HEK293 (cell line): ENCODE data around the gene LGALS3BP.

ENCODE experiments used
- CTCF ChIA-PET: fragments of 350-600 bp; formaldehyde crosslinking; extraction: SDS; loops from one replicate; lab custom pipeline; 2021; ENCODE audit warnings: antibody characterized with exemption; lab: Yijun Ruan, JAX
- POLR2A ChIA-PET: fragments of 300-600 bp; formaldehyde crosslinking; extraction: SDS; loops from one replicate; lab custom pipeline; 2020; ENCODE audit warnings: antibody characterized with exemption, inconsistent platforms; lab: Yijun Ruan, JAX
- H3K27ac ChIP-seq: fragments of 200-500 bp; sonication (Bioruptor generic); 2 replicates; pipeline ENCODE4 v1.5.1; 2014; ENCODE audit warnings: low read depth, low read length, control low read depth, inconsistent platforms; ENCODE audit errors: extremely low read depth
- H3K36me3 ChIP-seq, 2 experiments: fragments of 200-500 bp in 1 of 2; sonication (Bioruptor generic) in 1 of 2; 1 replicate in 1 of 2; 2 replicates in 1 of 2; pipeline ENCODE4 v1.5.1; 2014 to 2017; ENCODE audit warnings: inconsistent platforms in 2 of 2, low read length in 2 of 2; ENCODE audit not compliant: control insufficient read depth in 2 of 2, insufficient read depth in 1 of 2
- H3K4me1 ChIP-seq: fragments of 200-500 bp; sonication (Bioruptor generic); 2 replicates; pipeline ENCODE4 v1.5.1; 2014; ENCODE audit warnings: mild to moderate bottlenecking, low read length, inconsistent platforms; ENCODE audit not compliant: control insufficient read depth, insufficient read depth
- H3K4me3 ChIP-seq: 2 replicates; pipeline ENCODE4 v1.5.1; 2011; ENCODE audit warnings: low read depth, mild to moderate bottlenecking, control low read depth, low read length, moderate library complexity
- H3K9me3 ChIP-seq: fragments of 200-500 bp; sonication (Bioruptor generic); 2 replicates; pipeline ENCODE4 v1.5.1; 2014; ENCODE audit warnings: low read depth, low read length, inconsistent platforms; ENCODE audit not compliant: control insufficient read depth, insufficient read depth
- FEZF1 ChIP-seq: fragments of 450-650 bp; formaldehyde crosslinking; IDR thresholded peaks from 2 replicates; pipeline ENCODE4 v1.5.1; 2016; ENCODE audit warnings: missing biosample characterization, missing genetic modification characterization
- GLI4 ChIP-seq: fragments of 450-650 bp; formaldehyde crosslinking; IDR thresholded peaks from 2 replicates; pipeline ENCODE4 v1.5.1; 2016; ENCODE audit warnings: missing biosample characterization, missing genetic modification characterization
- GLIS1 ChIP-seq: fragments of 450-650 bp; formaldehyde crosslinking; IDR thresholded peaks from 2 replicates; pipeline ENCODE4 v1.5.1; 2016; ENCODE audit warnings: missing biosample characterization, missing genetic modification characterization
- HOXA7 ChIP-seq: sonication (generic); formaldehyde crosslinking; IDR thresholded peaks from 2 replicates; pipeline ENCODE4 v1.8.1; 2022; ENCODE audit warnings: missing genetic modification reagents, borderline replicate concordance
- KLF7 ChIP-seq: fragments of 450-650 bp; formaldehyde crosslinking; IDR thresholded peaks from 2 replicates; pipeline ENCODE4 v1.5.1; 2016; ENCODE audit warnings: missing biosample characterization, missing genetic modification characterization, borderline replicate concordance
- PRDM1 ChIP-seq: fragments of 450-650 bp; formaldehyde crosslinking; IDR thresholded peaks from 2 replicates; pipeline ENCODE4; 2016; ENCODE audit warnings: missing biosample characterization, missing genetic modification characterization
- SP7 ChIP-seq: fragments of 450-650 bp; formaldehyde crosslinking; IDR thresholded peaks from 2 replicates; pipeline ENCODE4 v1.5.1; 2016; ENCODE audit warnings: missing biosample characterization, missing genetic modification characterization
- TRIM28 ChIP-seq: IDR thresholded peaks from 2 replicates; pipeline ENCODE4 v1.6.1; 2011; ENCODE audit warnings: low read length, control low read depth, borderline replicate concordance
- ZBTB17 ChIP-seq: fragments of 450-650 bp; formaldehyde crosslinking; IDR thresholded peaks from 2 replicates; pipeline ENCODE4 v1.5.1; 2016; ENCODE audit warnings: missing biosample characterization, missing genetic modification characterization
- ZBTB20 ChIP-seq: fragments of 450-650 bp; formaldehyde crosslinking; IDR thresholded peaks from 2 replicates; pipeline ENCODE4 v1.5.1; 2016; ENCODE audit warnings: missing biosample characterization, missing genetic modification characterization
- ZFP69B ChIP-seq: fragments of 450-650 bp; formaldehyde crosslinking; IDR thresholded peaks from 2 replicates; pipeline ENCODE4 v1.5.1; 2016; ENCODE audit warnings: missing biosample characterization, missing genetic modification characterization
- ZIC2 ChIP-seq: fragments of 450-650 bp; formaldehyde crosslinking; IDR thresholded peaks from 2 replicates; pipeline ENCODE4 v1.5.1; 2016; ENCODE audit warnings: missing biosample characterization, missing genetic modification characterization
- ZNF335 ChIP-seq: fragments of 450-650 bp; formaldehyde crosslinking; conservative IDR thresholded peaks from 2 replicates; pipeline ENCODE4 v1.5.1; 2016; ENCODE audit warnings: missing biosample characterization, missing genetic modification characterization
- ZNF366 ChIP-seq: fragments of 450-650 bp; formaldehyde crosslinking; conservative IDR thresholded peaks from 2 replicates; pipeline ENCODE4 v1.5.1; 2016; ENCODE audit warnings: missing biosample characterization, missing genetic modification characterization
- ZNF394 ChIP-seq: fragments of 450-650 bp; formaldehyde crosslinking; IDR thresholded peaks from 2 replicates; pipeline ENCODE4 v1.5.1; 2016; ENCODE audit warnings: missing biosample characterization, missing genetic modification characterization, mild to moderate bottlenecking, moderate library complexity, borderline replicate concordance
- ZNF624 ChIP-seq: fragments of 450-650 bp; formaldehyde crosslinking; IDR thresholded peaks from 2 replicates; pipeline ENCODE4 v1.5.1; 2017; ENCODE audit warnings: missing biosample characterization, missing genetic modification characterization
- ZNF654 ChIP-seq: fragments of 450-650 bp; formaldehyde crosslinking; IDR thresholded peaks from 2 replicates; pipeline ENCODE4 v1.5.1; 2016; ENCODE audit warnings: low read depth, missing biosample characterization, missing genetic modification characterization
- ZNF664 ChIP-seq: fragments of 450-650 bp; formaldehyde crosslinking; IDR thresholded peaks from 2 replicates; pipeline ENCODE4 v1.5.1; 2016; ENCODE audit warnings: missing biosample characterization, missing genetic modification characterization
- ZNF791 ChIP-seq: fragments of 450-650 bp; formaldehyde crosslinking; IDR thresholded peaks from 2 replicates; pipeline ENCODE4 v1.5.1; 2016; ENCODE audit warnings: missing biosample characterization, missing genetic modification characterization
- ZNF843 ChIP-seq: fragments of 450-650 bp; formaldehyde crosslinking; IDR thresholded peaks from 2 replicates; pipeline ENCODE4 v1.5.1; 2016; ENCODE audit warnings: missing biosample characterization, missing genetic modification characterization
- ZSCAN30 ChIP-seq: fragments of 450-650 bp; IDR thresholded peaks from 2 replicates; pipeline ENCODE4 v1.5.1; 2018; ENCODE audit warnings: missing biosample characterization, mild to moderate bottlenecking, missing genetic modification characterization, moderate library complexity
- ZXDB ChIP-seq: fragments of 450-650 bp; formaldehyde crosslinking; IDR thresholded peaks from 2 replicates; pipeline ENCODE4 v1.5.1; 2016; ENCODE audit warnings: missing biosample characterization, missing genetic modification characterization
- TF ChIP-seq, protein P1 (sequence below): fragments of 450-650 bp; formaldehyde crosslinking; IDR thresholded peaks from 2 replicates; pipeline ENCODE4 v1.5.1; 2016; ENCODE audit warnings: missing biosample characterization, missing genetic modification characterization, borderline replicate concordance
- TF ChIP-seq, protein P2 (sequence below): fragments of 450-650 bp; formaldehyde crosslinking; conservative IDR thresholded peaks from 2 replicates; pipeline ENCODE4 v1.5.1; 2016; ENCODE audit warnings: low read depth, missing biosample characterization, missing genetic modification characterization
- TF ChIP-seq, protein P3 (sequence below): fragments of 450-650 bp; formaldehyde crosslinking; IDR thresholded peaks from 2 replicates; pipeline ENCODE4 v1.5.1; 2017; ENCODE audit warnings: missing biosample characterization, missing genetic modification characterization

Gene LGALS3BP

DNA sequence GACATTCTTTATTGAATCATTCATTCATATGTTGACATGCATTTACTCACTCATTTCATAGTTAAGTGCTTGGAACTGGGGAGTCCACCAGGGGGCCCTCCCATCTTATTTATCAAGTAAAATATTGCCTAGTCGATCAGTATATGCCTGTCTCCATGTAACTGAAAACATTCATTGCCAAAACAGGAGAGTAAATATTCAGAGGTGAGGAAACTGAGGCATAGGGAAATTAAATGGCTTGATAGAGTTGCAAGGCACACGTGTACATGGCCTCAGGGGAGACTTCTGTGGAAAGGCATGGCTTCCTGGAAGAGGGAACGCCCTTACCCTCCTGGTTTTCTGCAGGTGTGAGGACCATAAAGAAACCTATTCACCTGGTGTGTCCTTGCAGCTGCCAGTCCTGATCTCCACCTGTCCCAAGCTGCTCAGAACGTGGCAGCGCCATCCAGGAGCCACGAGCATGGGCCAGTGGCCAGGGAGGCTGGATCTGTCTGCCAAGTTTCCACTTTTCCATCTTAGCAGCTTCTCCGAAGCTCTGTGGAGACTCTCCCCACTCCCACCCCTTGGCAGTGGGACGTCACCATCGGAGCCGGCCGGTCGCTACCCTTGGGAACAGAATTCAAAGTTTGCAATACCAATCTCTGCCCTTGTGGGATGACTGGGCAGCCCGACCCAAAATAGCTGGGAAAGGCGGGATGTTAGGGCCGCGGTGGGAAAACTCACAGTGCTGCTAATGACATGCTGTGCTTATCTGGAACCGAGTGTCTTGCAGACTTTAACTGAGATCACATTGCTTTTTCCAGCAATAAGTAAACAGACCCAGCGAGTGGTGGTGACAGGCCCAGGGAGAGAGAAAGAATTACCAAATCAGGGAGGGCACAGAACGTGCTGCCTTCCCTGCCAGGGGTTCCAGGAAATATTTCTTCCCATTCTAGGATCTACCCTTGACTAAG is 40.2 kb upstream of the LGALS3BP start:
- peak overlapping the region; percentile 14; the same call in 1 of the 2 replicates for H3K27ac ChIP-seq
- H3K4me3 ChIP-seq, result no peak overlapping the region
- no peaks in the 10 kb centered on the region for H3K9me3 ChIP-seq
- H3K36me3 ChIP-seq, result no peaks in the 10 kb centered on the region
- POLR2A ChIA-PET, result interaction anchor here (1.6 kb wide), 1 partner anchor 10 kb away, joined by 4 read pairs; the partner anchor contains the start of gene CANT1
- peaks cover 21% of the 10 kb centered on the region for H3K4me1 ChIP-seq
- CTCF ChIA-PET, result interaction anchor here (0.6 to 11.1 kb wide), 18 partner anchors 8 to 799 kb away, joined by 3 to 122 read pairs (median 4); no protein-coding TSS in a partner anchor
- TF ChIP-seq GLI4 (tag by site-specific recombination) (no peak), ZSCAN30 (peak; percentile 68), FEZF1 (tag by site-specific recombination) (peak; percentile 74), ZFP69B (tag by site-specific recombination) (no peak), ZNF654 (tag by site-specific recombination) (peak; percentile 80), ZNF394 (tag by site-specific recombination) (peak; percentile 58; the same call in 1 of the 2 replicates), ZNF843 (tag by site-specific recombination) (peak; percentile 47), ZBTB20 (tag by site-specific recombination) (peak; percentile 38; the same call in 1 of the 2 replicates), HOXA7 (CRISPR knock-in tag) (no peak), ZNF624 (tag by site-specific recombination) (no peak), GLIS1 (tag by site-specific recombination) (peak; percentile 74), PRDM1 (tag by site-specific recombination) (0 out of 2 replicates have a peak, but pooled peaks have one; percentile 16), ZXDB (tag by site-specific recombination) (no peak), ZBTB17 (tag by site-specific recombination) (0 out of 2 replicates have a peak, but pooled peaks have one; percentile 37), ZNF335 (tag by site-specific recombination) (peak; percentile 95), ZIC2 (peak; percentile 99), SP7 (tag by site-specific recombination) (peak; percentile 87), ZNF791 (tag by site-specific recombination) (no peak), KLF7 (tag by site-specific recombination) (no peak), ZNF664 (tag by site-specific recombination) (peak; percentile 57), ZNF366 (tag by site-specific recombination) (peak; percentile 44), TRIM28 (peak; percentile 58; the same call in 1 of the 2 replicates)
- TF ChIP-seq, protein P1, sequence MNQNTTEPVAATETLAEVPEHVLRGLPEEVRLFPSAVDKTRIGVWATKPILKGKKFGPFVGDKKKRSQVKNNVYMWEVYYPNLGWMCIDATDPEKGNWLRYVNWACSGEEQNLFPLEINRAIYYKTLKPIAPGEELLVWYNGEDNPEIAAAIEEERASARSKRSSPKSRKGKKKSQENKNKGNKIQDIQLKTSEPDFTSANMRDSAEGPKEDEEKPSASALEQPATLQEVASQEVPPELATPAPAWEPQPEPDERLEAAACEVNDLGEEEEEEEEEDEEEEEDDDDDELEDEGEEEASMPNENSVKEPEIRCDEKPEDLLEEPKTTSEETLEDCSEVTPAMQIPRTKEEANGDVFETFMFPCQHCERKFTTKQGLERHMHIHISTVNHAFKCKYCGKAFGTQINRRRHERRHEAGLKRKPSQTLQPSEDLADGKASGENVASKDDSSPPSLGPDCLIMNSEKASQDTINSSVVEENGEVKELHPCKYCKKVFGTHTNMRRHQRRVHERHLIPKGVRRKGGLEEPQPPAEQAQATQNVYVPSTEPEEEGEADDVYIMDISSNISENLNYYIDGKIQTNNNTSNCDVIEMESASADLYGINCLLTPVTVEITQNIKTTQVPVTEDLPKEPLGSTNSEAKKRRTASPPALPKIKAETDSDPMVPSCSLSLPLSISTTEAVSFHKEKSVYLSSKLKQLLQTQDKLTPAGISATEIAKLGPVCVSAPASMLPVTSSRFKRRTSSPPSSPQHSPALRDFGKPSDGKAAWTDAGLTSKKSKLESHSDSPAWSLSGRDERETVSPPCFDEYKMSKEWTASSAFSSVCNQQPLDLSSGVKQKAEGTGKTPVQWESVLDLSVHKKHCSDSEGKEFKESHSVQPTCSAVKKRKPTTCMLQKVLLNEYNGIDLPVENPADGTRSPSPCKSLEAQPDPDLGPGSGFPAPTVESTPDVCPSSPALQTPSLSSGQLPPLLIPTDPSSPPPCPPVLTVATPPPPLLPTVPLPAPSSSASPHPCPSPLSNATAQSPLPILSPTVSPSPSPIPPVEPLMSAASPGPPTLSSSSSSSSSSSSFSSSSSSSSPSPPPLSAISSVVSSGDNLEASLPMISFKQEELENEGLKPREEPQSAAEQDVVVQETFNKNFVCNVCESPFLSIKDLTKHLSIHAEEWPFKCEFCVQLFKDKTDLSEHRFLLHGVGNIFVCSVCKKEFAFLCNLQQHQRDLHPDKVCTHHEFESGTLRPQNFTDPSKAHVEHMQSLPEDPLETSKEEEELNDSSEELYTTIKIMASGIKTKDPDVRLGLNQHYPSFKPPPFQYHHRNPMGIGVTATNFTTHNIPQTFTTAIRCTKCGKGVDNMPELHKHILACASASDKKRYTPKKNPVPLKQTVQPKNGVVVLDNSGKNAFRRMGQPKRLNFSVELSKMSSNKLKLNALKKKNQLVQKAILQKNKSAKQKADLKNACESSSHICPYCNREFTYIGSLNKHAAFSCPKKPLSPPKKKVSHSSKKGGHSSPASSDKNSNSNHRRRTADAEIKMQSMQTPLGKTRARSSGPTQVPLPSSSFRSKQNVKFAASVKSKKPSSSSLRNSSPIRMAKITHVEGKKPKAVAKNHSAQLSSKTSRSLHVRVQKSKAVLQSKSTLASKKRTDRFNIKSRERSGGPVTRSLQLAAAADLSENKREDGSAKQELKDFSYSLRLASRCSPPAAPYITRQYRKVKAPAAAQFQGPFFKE, result no peak
- TF ChIP-seq, protein P2, sequence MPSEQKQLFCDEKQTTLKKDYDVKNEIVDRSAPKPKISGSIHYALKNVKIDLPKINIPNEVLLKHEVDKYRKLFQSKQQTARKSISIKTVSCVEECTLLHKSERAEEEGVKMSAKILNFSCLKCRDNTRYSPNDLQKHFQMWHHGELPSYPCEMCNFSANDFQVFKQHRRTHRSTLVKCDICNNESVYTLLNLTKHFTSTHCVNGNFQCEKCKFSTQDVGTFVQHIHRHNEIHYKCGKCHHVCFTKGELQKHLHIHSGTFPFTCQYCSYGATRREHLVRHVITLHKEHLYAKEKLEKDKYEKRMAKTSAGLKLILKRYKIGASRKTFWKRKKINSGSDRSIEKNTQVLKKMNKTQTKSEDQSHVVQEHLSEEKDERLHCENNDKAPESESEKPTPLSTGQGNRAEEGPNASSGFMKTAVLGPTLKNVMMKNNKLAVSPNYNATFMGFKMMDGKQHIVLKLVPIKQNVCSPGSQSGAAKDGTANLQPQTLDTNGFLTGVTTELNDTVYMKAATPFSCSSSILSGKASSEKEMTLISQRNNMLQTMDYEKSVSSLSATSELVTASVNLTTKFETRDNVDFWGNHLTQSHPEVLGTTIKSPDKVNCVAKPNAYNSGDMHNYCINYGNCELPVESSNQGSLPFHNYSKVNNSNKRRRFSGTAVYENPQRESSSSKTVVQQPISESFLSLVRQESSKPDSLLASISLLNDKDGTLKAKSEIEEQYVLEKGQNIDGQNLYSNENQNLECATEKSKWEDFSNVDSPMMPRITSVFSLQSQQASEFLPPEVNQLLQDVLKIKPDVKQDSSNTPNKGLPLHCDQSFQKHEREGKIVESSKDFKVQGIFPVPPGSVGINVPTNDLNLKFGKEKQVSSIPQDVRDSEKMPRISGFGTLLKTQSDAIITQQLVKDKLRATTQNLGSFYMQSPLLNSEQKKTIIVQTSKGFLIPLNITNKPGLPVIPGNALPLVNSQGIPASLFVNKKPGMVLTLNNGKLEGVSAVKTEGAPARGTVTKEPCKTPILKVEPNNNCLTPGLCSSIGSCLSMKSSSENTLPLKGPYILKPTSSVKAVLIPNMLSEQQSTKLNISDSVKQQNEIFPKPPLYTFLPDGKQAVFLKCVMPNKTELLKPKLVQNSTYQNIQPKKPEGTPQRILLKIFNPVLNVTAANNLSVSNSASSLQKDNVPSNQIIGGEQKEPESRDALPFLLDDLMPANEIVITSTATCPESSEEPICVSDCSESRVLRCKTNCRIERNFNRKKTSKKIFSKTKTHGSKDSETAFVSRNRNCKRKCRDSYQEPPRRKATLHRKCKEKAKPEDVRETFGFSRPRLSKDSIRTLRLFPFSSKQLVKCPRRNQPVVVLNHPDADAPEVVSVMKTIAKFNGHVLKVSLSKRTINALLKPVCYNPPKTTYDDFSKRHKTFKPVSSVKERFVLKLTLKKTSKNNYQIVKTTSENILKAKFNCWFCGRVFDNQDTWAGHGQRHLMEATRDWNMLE, result no peak
- TF ChIP-seq, protein P3, sequence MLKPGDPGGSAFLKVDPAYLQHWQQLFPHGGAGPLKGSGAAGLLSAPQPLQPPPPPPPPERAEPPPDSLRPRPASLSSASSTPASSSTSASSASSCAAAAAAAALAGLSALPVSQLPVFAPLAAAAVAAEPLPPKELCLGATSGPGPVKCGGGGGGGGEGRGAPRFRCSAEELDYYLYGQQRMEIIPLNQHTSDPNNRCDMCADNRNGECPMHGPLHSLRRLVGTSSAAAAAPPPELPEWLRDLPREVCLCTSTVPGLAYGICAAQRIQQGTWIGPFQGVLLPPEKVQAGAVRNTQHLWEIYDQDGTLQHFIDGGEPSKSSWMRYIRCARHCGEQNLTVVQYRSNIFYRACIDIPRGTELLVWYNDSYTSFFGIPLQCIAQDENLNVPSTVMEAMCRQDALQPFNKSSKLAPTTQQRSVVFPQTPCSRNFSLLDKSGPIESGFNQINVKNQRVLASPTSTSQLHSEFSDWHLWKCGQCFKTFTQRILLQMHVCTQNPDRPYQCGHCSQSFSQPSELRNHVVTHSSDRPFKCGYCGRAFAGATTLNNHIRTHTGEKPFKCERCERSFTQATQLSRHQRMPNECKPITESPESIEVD (tag by site-specific recombination), result peak; percentile 93
